Fibroblast of skin of left biceps (primary cell): Measurements from ENCODE around the gene ARHGEF6.

Experiments used
- DNase-seq, 2 experiments: peaks; one replicate each; pipeline ENCODE4 v3.0.0-alpha.2; 2013; ENCODE audit warnings: low read depth in 2 of 2

ARHGEF6 gene

DNA sequence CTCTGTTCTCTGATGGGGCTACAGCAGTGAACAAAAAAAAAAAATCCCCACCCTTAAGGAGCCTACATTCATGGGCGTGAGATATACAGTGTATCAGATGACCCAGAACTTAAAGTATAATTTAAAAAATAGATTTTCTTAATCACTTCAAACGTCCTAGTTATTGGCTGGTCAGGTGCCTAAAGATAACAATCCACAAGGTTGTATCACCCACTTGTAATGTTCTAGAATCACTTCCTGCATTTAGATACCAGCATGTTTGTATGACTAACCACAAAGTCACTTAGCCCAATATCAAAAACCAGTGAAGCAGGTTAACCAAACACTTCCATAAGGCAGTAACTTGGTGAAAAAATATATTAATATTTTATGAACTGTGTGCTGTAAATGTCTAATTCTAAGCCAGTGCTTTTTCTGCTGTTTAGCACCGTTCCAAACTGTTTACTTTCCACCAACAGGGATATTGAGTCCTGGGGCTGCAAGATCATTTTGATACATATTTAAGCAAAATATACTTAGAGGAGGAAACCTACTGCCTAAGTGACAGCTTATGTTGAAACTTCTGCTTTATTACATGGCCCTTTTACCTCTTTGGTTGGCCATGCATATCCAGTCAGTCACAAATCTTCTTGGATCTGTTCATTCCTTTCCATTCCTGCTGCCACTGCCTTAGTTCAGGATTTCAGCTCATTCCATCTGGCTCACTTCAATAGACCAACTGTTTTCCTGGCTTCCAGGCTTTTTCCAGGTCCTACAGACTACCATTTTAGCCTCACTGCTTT lies 89.5 kb downstream of the ARHGEF6 start:
- no peak for DNase-seq

GRCh38 chrX:136689436-136689835 lies 91.3 kb downstream of the ARHGEF6 start:
- no peak for DNase-seq

- no peak for DNase-seq
Measured at GRCh38 chrX:136687457-136687856, 93.3 kb downstream of the ARHGEF6 start.

GRCh38 chrX:136684120-136684519 lies 96.6 kb downstream of the ARHGEF6 start:
- DNase-seq = no peak

DNA sequence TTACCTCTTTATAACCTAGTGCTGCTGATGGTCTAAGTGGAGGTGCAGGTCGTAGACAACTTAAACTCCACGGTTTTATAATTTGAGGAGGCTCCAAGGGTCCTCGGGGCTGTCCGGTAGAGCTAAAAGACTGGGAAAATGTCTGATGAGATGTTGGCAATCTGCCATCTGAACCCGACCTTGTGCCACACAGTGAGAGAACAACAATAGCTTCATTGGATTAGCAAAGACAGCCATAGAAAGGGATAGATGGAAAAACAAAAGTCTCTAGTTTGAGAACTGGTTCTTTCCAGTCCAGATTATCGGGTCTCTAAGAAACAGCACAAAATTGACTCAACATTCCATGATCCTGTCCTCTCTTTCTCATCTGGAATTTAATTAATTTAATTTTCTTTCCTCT lies 101.2 kb downstream of the ARHGEF6 start:
- DNase-seq = no peak

DNA sequence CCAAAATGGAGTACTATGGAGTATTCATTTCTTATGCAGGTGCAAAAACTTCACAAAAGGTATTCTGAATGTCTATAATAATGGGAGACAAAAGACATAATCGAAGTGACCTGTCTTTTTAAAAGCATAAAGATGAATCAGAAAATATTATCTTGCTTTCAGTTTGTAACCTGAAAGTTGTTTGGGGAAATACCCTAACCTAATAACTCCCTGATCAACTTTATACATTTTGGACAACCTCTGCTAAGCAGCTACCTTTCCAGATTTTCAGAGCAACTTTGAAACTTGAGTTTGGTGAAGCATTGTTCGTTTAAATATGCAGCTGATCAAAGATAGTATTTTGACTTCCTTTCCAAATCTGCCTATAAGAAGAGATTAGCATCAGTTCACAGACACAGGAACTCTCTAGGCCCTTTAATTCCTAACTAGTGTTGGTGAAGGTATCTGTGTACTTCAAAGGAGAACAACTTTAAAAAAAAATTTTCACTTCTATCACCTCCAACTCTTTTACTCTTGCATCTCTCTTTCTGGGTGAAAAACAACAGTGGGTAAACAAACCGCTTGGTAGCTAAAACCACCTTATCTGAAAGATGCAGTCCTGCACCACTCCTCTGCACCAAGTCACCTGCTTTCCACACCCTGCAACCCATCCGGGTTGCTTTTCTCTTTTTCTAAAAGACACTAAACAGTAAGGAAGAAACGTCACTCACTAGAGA lies 106.3 kb downstream of the ARHGEF6 start:
- DNase-seq = no peak

DNA sequence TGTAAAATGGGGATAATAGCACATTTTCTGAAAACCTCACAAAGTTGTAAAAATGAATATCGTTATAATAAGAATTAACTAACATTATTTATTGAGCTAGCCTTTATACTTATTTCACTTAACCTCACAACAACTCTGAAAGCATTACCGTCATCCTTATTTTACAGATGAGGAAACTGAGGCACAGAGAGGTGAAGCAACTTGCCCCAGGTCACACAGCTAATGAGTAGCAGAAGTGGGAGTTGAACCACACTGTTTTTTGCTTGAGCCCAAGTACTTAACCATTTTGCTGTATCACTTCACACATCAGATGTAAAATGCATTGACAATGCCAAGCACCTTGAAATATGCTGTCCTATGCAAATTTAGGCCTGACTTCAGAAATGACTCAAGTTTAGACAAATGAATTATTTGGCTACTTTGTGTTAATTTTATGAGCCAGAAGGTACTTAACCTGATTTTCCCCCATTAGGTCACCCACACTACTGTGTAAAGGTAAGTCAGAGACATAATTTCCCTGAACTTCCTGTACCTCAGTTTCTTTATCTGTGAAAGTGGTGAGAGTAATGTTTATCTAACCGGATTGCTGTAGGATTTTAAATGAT lies 109.6 kb downstream of the ARHGEF6 start:
- DNase-seq = no peak

- no peak for DNase-seq
Measured at GRCh38 chrX:136667446-136668168, 113.1 kb downstream of the ARHGEF6 start.

GRCh38 chrX:136666088-136666487 lies 114.6 kb downstream of the ARHGEF6 start:
- DNase-seq = no peak

DNA sequence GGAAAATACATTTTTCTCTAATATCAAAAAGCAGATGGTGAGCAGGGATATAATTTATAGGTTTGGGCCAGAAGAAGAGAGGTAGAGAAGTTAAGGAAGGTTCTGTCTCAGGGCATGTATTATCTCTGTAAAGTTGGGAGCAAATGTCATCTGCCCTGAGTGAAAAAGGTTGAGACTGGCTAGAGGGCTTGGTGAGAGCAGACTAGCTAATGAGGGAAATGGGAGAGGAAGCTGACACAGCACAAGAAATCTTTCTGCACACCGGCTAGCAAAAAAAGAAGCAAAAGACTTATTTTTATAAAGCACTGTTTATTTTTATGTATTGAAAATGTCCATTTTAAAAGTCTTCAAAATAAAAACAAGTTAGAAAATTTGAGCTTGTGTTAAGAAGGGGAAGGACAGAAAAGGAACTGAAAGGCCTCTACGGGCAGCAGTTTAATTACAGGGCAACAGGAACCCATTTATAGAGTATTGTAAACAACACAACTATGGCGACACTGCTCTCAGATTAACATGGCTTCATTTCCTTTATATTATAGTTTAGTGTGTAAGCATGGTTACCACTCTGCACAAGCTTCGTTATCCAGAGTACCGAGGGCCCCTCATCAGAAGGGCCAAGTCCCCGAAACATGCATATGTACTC lies 115.4 kb downstream of the ARHGEF6 start:
- DNase-seq = no peak

DNA sequence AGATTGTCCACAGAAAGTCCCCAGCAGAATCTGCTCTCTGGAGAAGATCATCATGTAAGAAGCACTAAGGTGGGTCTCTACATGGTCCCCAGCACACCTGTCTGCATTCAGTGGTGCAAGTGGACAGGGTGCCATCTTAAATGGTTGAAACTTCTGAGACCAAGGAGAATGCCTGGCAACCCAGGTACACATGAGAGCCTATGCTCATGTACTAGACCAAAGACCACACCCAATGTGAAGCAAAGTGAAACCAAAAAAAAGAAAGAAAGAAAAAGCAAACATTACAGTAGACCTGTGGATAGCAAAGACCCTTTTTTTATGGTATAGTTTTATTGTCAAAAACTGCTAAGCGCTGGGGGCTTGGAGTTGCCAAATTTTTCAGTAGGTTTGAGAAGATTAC lies 117.8 kb downstream of the ARHGEF6 start:
- no peak for DNase-seq

- DNase-seq = no peak
Measured at GRCh38 chrX:136662104-136662503, 118.6 kb downstream of the ARHGEF6 start.

DNA sequence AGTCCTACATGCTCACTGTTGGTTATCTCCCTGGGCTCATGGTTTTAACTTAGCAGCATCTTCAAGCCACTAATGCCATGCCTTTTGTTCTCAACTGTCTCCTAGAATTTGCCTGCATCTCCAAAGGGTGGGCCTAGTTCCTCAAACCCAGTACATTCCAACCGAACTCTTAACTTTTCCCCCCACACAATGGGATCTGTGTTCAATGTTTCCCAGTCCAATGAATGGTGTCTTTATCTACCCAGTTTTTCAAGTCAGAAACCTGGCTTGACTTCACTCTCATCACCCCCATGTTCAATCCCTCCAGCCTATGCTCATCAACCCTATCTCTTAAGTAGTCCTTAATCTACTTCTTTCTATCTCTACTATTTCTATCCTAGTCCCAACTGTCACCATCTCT lies 119.8 kb downstream of the ARHGEF6 start:
- DNase-seq = no peak

DNA sequence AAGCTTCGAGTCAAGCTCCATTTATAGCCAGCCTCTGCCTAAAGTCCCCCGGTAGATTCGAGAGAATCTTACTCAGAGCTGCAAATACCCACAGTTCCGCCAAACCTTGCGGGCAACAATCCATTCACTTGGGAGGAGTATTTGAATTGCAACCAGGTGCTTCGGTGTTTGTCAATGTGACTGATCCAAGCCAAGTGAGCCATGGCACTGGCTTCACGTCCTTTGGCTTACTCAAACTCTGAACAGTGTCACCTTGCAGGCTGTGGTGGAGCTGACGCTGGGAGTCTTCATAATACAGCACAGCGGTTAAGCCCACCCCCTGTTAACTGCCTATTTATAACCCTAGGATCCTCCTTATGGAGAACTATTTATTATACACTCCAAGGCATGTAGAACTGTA lies 121.6 kb downstream of the ARHGEF6 start:
- DNase-seq = no peak

GRCh38 chrX:136658151-136658550 lies 122.6 kb downstream of the ARHGEF6 start:
- no peak for DNase-seq

DNA sequence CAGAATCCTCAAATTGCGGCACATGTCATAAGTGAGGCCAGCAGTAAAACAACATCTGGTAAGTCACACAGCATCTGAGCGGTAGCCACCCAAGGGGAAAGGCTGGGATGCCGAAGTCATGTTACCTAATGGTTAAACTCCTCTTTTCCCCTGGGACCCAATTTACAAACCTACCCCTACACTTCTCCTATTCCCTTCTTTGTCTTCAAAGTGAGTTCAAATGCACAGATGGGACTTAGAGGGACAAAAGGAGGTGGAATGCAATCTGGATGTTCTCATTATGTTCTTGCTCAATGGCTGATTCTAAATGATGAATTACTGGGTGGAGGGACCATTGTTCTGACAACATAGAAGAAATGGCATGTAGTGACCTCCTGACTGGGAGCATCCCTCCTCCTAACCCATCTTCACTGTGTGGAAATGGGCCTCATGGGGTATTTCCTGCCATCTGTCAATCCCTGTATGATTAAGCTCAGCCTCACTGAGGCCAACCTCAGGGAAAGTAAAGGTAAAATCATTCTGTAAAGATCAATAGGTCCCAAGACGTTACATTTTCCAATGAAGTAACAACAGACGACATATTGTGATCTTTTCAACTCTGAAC lies 124.3 kb downstream of the ARHGEF6 start:
- DNase-seq = no peak

- no peak for DNase-seq
Measured at GRCh38 chrX:136652822-136653723, 127.7 kb downstream of the ARHGEF6 start.

- DNase-seq = no peak
Measured at GRCh38 chrX:136650811-136651210, 129.9 kb downstream of the ARHGEF6 start.

DNA sequence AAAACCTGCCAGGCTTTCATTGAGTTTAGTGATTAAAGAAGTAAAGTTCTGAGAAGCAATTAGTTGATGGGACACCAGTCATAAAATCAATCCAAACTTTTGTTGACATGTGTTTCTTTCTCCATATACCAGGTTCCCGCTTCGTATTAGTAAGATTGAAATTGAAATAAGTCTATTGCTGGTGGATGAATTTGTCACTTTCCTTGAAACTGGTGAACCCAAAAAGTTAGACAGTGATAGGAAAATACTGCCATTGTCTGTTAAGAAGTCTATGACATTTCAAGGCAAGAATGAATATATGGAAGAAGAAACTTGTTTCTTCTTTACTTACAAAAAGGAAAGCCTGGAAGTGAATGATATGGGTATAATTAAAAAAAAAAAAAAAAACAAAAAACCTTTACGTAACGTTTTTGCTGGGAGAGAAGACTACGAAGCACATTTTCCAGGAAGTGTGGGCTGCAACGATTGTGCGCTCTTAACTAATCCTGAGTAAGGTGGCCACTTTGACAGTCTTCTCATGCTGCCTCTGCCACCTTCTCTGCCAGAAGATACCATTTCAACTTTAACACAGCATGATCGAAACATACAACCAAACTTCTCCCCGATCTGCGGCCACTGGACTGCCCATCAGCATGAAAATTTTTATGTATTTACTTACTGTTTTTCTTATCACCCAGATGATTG lies 132.9 kb downstream of the ARHGEF6 start, which contains the start of gene CD40LG:
CD40LG (plus strand) TSS at position 482 of the 684 bp plus-strand sequence; CDS start at position 573, 91 bp downstream.
- no peak for DNase-seq
